Neural progenitor cell (in vitro differentiated cells): Measurements from ENCODE around the gene SLC46A2. TPM values are rescaled to one million over a fixed set of nuclear protein-coding genes. Genes with fewer than 3 reads are reported as not detected.

ENCODE experiments used
- DNase-seq: peaks from one replicate; pipeline ENCODE4 v3.0.0-alpha.2; 2016; ENCODE audit warnings: low spot score
- H2AFZ ChIP-seq: fragments of 200-600 bp; sonication (generic); replicated peaks from 2 replicates; pipeline ENCODE4 v1.6.1; 2016; ENCODE audit warnings: antibody characterized with exemption
- H3F3A ChIP-seq: fragments of 200-600 bp; sonication (generic); 2 replicates; pipeline ENCODE4 v1.6.1; 2016; ENCODE audit warnings: antibody characterized with exemption, low read depth
- H3K27ac ChIP-seq: fragments of 200-600 bp; sonication (generic); 2 replicates; pipeline ENCODE4 v1.5.1; 2016; ENCODE audit warnings: mild to moderate bottlenecking
- H3K27me3 ChIP-seq: fragments of 200-600 bp; sonication (generic); 2 replicates; pipeline ENCODE4 v1.6.1; 2016; ENCODE audit warnings: mild to moderate bottlenecking, moderate library complexity
- H3K36me3 ChIP-seq: fragments of 200-600 bp; sonication (generic); 2 replicates; pipeline ENCODE4 v1.5.1; 2016
- H3K4me1 ChIP-seq: fragments of 200-600 bp; sonication (generic); 2 replicates; pipeline ENCODE4 v1.6.1; 2016; ENCODE audit warnings: mixed run types
- H3K4me2 ChIP-seq: fragments of 200-600 bp; sonication (generic); 2 replicates; pipeline ENCODE4 v1.6.1; 2016
- H3K4me3 ChIP-seq: fragments of 200-600 bp; sonication (generic); 2 replicates; pipeline ENCODE4 v1.5.1; 2016
- H3K79me2 ChIP-seq: fragments of 200-600 bp; sonication (generic); 2 replicates; pipeline ENCODE4 v1.6.1; 2016; ENCODE audit warnings: low read depth
- H3K9ac ChIP-seq: fragments of 200-600 bp; sonication (generic); 2 replicates; pipeline ENCODE4 v1.6.1; 2016
- H3K9me3 ChIP-seq: fragments of 200-600 bp; sonication (generic); 2 replicates; pipeline ENCODE4 v1.5.1; 2016; ENCODE audit warnings: low read depth
- H4K20me1 ChIP-seq: fragments of 200-600 bp; sonication (generic); 2 replicates; pipeline ENCODE4 v1.6.1; 2016; ENCODE audit warnings: low read depth
- H3K27ac Mint-ChIP-seq: 3 replicates; pipeline ENCODE4 v1.8.0; 2021; ENCODE audit warnings: mixed read lengths
- H3K27me3 Mint-ChIP-seq: 2 replicates; pipeline ENCODE4 v1.8.0; 2022; ENCODE audit warnings: low read depth, mild to moderate bottlenecking, inconsistent platforms, moderate library complexity, mixed read lengths; ENCODE audit not compliant: insufficient read depth
- H3K36me3 Mint-ChIP-seq: 3 replicates; pipeline ENCODE4 v1.8.0; 2021; ENCODE audit warnings: mixed read lengths
- H3K4me1 Mint-ChIP-seq: 3 replicates; pipeline ENCODE4 v1.8.0; 2021; ENCODE audit warnings: mixed read lengths
- H3K4me3 Mint-ChIP-seq: 3 replicates; pipeline ENCODE4 v1.8.0; 2021; ENCODE audit warnings: mild to moderate bottlenecking, moderate library complexity, mixed read lengths
- H3K9me3 Mint-ChIP-seq: 3 replicates; pipeline ENCODE4 v1.8.0; 2020; ENCODE audit warnings: mixed read lengths
- EZH2 ChIP-seq: fragments of 200-600 bp; sonication (generic); IDR thresholded peaks from 2 replicates; pipeline ENCODE4 v1.6.1; 2017; ENCODE audit warnings: antibody characterized with exemption, mild to moderate bottlenecking, moderate library complexity
- EZH2phosphoT487 ChIP-seq: fragments of 200-600 bp; sonication (generic); IDR thresholded peaks from 2 replicates; pipeline ENCODE4 v1.6.1; 2017; ENCODE audit warnings: antibody characterized with exemption
- total RNA-seq: library from RNA; depleted of rRNA; stranded (reverse); fragments of >200 nt; gene quantifications from 2 replicates; pipeline ENCODE4 v1.2.3, GENCODE V29; 2015; ENCODE audit warnings: low replicate concordance
- TF ChIP-seq, protein P1 (sequence below): fragments of 200-600 bp; sonication (generic); IDR thresholded peaks from 2 replicates; pipeline ENCODE4 v1.5.1; 2017; ENCODE audit warnings: antibody characterized with exemption, mild to moderate bottlenecking

The SLC46A2 gene
- total RNA-seq, 1 donor from 2014 or later, result not detected

DNA sequence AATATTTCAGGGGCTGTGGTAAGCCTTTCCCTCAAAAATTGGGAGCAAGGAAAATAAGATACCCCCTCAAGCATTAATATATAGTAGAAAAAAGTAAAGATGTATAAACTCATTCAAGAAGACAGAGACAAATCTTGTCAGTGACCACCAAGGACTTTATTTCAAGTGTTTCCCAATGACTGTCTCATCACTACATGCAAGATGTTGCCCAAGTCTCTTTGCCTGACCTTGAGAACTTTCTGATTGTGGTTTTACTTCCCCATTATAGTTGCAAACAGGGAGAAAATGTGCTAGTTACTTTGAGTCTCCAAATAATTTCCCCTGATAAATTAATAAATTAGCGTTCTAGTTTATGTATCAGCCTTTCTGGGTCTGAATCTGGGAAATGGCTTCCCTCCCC, 4.0 kb upstream of the SLC46A2 start:
- no peaks in the 10 kb centered on the region for H3F3A ChIP-seq
- no peaks in the 10 kb centered on the region for H3K36me3 ChIP-seq
- H3K9ac ChIP-seq, result no peak overlapping the region
- H3K36me3 Mint-ChIP-seq, result no peaks in the 10 kb centered on the region
- H3K4me2 ChIP-seq, result no peak overlapping the region
- peaks cover 2% of the 10 kb centered on the region for H3K4me1 Mint-ChIP-seq
- no peak overlapping the region for H3K4me3 ChIP-seq
- TF ChIP-seq EZH2 (no peak), EZH2phosphoT487 (no peak)
- TF ChIP-seq, protein P1, sequence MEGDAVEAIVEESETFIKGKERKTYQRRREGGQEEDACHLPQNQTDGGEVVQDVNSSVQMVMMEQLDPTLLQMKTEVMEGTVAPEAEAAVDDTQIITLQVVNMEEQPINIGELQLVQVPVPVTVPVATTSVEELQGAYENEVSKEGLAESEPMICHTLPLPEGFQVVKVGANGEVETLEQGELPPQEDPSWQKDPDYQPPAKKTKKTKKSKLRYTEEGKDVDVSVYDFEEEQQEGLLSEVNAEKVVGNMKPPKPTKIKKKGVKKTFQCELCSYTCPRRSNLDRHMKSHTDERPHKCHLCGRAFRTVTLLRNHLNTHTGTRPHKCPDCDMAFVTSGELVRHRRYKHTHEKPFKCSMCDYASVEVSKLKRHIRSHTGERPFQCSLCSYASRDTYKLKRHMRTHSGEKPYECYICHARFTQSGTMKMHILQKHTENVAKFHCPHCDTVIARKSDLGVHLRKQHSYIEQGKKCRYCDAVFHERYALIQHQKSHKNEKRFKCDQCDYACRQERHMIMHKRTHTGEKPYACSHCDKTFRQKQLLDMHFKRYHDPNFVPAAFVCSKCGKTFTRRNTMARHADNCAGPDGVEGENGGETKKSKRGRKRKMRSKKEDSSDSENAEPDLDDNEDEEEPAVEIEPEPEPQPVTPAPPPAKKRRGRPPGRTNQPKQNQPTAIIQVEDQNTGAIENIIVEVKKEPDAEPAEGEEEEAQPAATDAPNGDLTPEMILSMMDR, result no peak
- H3K4me3 Mint-ChIP-seq, result no peak overlapping the region
- peaks cover under 1% of the 10 kb centered on the region for H3K9me3 Mint-ChIP-seq
- H3K27ac Mint-ChIP-seq, result no peak overlapping the region
- H3K9me3 ChIP-seq, result no peaks in the 10 kb centered on the region
- no peaks in the 10 kb centered on the region for H4K20me1 ChIP-seq
- H3K27me3 ChIP-seq, result peaks cover 50% of the 10 kb centered on the region
- H2AFZ ChIP-seq, result no peak overlapping the region
- H3K27ac ChIP-seq, result no peak overlapping the region
- no peaks in the 10 kb centered on the region for H3K79me2 ChIP-seq
- H3K4me1 ChIP-seq, result peaks cover 4% of the 10 kb centered on the region
- H3K27me3 Mint-ChIP-seq, result peaks cover 8% of the 10 kb centered on the region
- DNase-seq, result no peak

DNA sequence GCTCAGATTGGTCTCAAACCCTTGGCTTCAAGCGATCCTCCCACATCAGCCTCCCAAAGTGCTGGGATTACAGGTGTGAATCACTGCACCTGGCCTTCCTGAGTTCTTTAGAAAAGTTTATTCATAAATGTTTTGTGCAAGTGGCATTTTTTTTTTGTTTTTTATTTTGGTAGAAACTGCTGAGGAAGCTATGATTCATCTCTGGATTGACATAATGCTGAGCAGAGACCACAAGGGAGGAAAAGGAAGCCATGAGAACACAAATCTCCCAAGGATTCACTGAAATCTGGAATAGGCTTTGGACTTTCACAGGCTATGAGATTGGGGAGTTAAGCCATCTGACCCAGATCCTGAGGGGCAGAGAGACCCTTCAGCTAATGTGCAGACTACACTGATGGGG, 3.4 kb upstream of the SLC46A2 start:
- Histone ChIP-seq H3K79me2 (no peaks in the 10 kb centered on the region), H3K9me3 (no peaks in the 10 kb centered on the region), H3K4me2 (no peak overlapping the region), H3K27me3 (peaks cover 51% of the 10 kb centered on the region), H3K36me3 (no peaks in the 10 kb centered on the region), H4K20me1 (no peaks in the 10 kb centered on the region), H3K4me3 (no peak overlapping the region), H3K4me1 (peaks cover 4% of the 10 kb centered on the region), H3F3A (no peaks in the 10 kb centered on the region), H3K9ac (no peak overlapping the region), H3K27ac (no peak overlapping the region), H2AFZ (no peak overlapping the region)
- no peak overlapping the region for H3K27ac Mint-ChIP-seq
- no peak for DNase-seq
- TF ChIP-seq, protein P1, result no peak
- no peak for TF ChIP-seq EZH2
- no peak for TF ChIP-seq EZH2phosphoT487
- H3K4me1 Mint-ChIP-seq, result peaks cover 2% of the 10 kb centered on the region
- H3K4me3 Mint-ChIP-seq, result no peak overlapping the region
- H3K27me3 Mint-ChIP-seq, result peaks cover 8% of the 10 kb centered on the region
- H3K36me3 Mint-ChIP-seq, result no peaks in the 10 kb centered on the region
- H3K9me3 Mint-ChIP-seq, result peaks cover 1% of the 10 kb centered on the region

DNA sequence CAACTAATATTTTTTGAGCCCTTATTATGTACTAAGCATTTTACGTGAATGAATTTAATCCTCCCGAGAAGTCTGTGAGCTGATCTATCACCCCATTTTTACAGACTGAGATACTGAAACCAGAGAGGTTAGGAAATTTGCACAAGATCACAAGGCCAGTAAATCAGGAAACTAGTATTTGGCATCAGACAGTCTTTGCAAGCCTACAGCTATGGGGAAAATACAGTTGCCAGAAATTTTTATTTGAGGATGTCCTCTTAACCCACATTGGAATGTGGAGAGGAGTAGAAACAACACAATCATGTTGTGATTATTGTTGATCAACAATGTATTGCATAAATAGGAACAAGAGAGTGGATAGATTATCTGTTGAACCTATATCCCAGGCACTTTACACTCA, 2.3 kb upstream of the SLC46A2 start:
- Histone ChIP-seq H3F3A (no peaks in the 10 kb centered on the region), H3K4me2 (no peak overlapping the region), H3K9ac (no peak overlapping the region), H3K27me3 (peaks cover 52% of the 10 kb centered on the region), H3K27ac (no peak overlapping the region), H2AFZ (no peak overlapping the region), H3K9me3 (no peaks in the 10 kb centered on the region), H3K36me3 (no peaks in the 10 kb centered on the region), H4K20me1 (no peaks in the 10 kb centered on the region), H3K79me2 (no peaks in the 10 kb centered on the region), H3K4me3 (no peak overlapping the region), H3K4me1 (peaks cover 4% of the 10 kb centered on the region)
- Mint-ChIP-seq H3K27ac (no peak overlapping the region), H3K27me3 (peaks cover 10% of the 10 kb centered on the region), H3K36me3 (no peaks in the 10 kb centered on the region), H3K9me3 (peaks cover 1% of the 10 kb centered on the region), H3K4me1 (peaks cover 2% of the 10 kb centered on the region), H3K4me3 (no peak overlapping the region)
- TF ChIP-seq EZH2phosphoT487 (no peak), EZH2 (no peak)
- TF ChIP-seq, protein P1, result no peak
- no peak for DNase-seq
